Ascending aorta (tissue), 2 donors: ENCODE data around the gene ZNF585A. TPM values are rescaled to one million over a fixed set of nuclear protein-coding genes. Genes with fewer than 3 reads are reported as not detected.

ENCODE experiments used
- DNase-seq, 2 donors: peaks; one replicate each; pipeline ENCODE4 v3.0.0-alpha.2; 2019; ENCODE audit warnings: low spot score in 2 of 2
- H3K27ac ChIP-seq, 2 donors: fragments of 200-600 bp; sonication (generic); one replicate each; pipeline ENCODE4 v1.5.1; 2016 to 2017; ENCODE audit warnings: mild to moderate bottlenecking in 1 of 2
- H3K27me3 ChIP-seq: fragments of 200-600 bp; sonication (generic); one replicate; pipeline ENCODE4 v1.5.1; 2017
- H3K36me3 ChIP-seq, 2 donors: fragments of 200-600 bp; sonication (generic); one replicate each; pipeline ENCODE4 v1.5.1; 2016
- H3K4me1 ChIP-seq, 2 donors: fragments of 200-600 bp; sonication (generic); one replicate each; pipeline ENCODE4 v1.5.1; 2016 to 2017; ENCODE audit warnings: mild to moderate bottlenecking in 1 of 2
- H3K4me3 ChIP-seq, 2 donors: fragments of 200-600 bp; sonication (generic); one replicate each; pipeline ENCODE4 v1.5.1; 2016 to 2017; ENCODE audit warnings: mild to moderate bottlenecking in 1 of 2
- H3K9me3 ChIP-seq, 2 donors: fragments of 200-600 bp; sonication (generic); one replicate each; pipeline ENCODE4 v1.5.1; 2016
- CTCF ChIP-seq, 3 experiments: fragments of 200-600 bp in 2 of 3; fragments of 450-650 bp in 1 of 3; sonication (generic) in 2 of 3; IDR thresholded peaks; one replicate each; pipeline ENCODE4 v1.5.1; 2016 to 2019; ENCODE audit warnings: antibody characterized with exemption in 3 of 3, mild to moderate bottlenecking in 1 of 3, moderate library complexity in 1 of 3
- intact Hi-C: fragments of 100-400 bp; cut with DNase I; formaldehyde crosslinking; loops from one replicate; pipeline ENCODE4 v1.15.1; 2023
- total RNA-seq: library from RNA; depleted of rRNA; stranded (reverse); fragments of >200 nt; gene quantifications from one replicate; pipeline ENCODE4 v1.1.0, GENCODE V29; 2016

Gene ZNF585A
- 8.4 TPM for total RNA-seq

GRCh38 chr19:37172368-37173366 is at the start of gene ZNF585A:
TSS of gene ZNF585A (minus strand) at chr19:37172695. CDS start at chr19:37169910, 2,785 bp downstream.
- DNase-seq = peak; percentile 85 to 97
- Histone ChIP-seq H3K36me3 (peaks cover 23 to 26% of the 10 kb centered on the region in 2 donors), H3K27ac (peak within 1 kb of the TSS; percentile 62 to 68), H3K4me3 (peak within 1 kb of the TSS; percentile 59 to 65), H3K27me3 (no peaks in the 10 kb centered on the region), H3K9me3 (peaks cover 11 to 40% of the 10 kb centered on the region in 2 donors), H3K4me1 (no peaks in the 10 kb centered on the region)
- peak in 1 of 3 experiments; percentile 35 for TF ChIP-seq CTCF (IDR thresholded peaks at IDR 0.05)
- intact Hi-C loops = loop anchor here (1.0 to 10.0 kb wide), 5 partner anchors 38 to 648 kb away; partner anchors contain the start of genes ZNF260, ZNF420, ZNF570 and ZNF585B

GRCh38 chr19:37221136-37221535 is 48.6 kb upstream of the ZNF585A start:
- Histone ChIP-seq H3K27me3 (no peaks in the 10 kb centered on the region), H3K27ac (no peak overlapping the region), H3K36me3 (peaks cover 34 to 45% of the 10 kb centered on the region in 2 donors), H3K4me3 (no peak overlapping the region), H3K9me3 (peaks cover 0 to 47% of the 10 kb centered on the region in 2 donors), H3K4me1 (peaks cover 0 to 4% of the 10 kb centered on the region in 2 donors)
- intact Hi-C loops = no loop called here
- no peak for TF ChIP-seq CTCF (IDR thresholded peaks at IDR 0.05)
- no peak for DNase-seq

GRCh38 chr19:37220383-37220782 is 47.9 kb upstream of the ZNF585A start:
- intact Hi-C loops = no loop called here
- H3K27ac ChIP-seq = no peak overlapping the region

GRCh38 chr19:37218592-37218935 is 46.1 kb upstream of the ZNF585A start:
- intact Hi-C loops = loop anchor here (5.0 to 10.0 kb wide), 5 partner anchors 96 to 446 kb away; partner anchors contain the start of genes ZNF569, ZNF570, ZNF790 and ZNF850
- H3K36me3 ChIP-seq = peaks cover 14 to 26% of the 10 kb centered on the region in 2 donors
- H3K27me3 ChIP-seq = no peaks in the 10 kb centered on the region
- peaks cover 0 to 24% of the 10 kb centered on the region in 2 donors for H3K9me3 ChIP-seq
- peaks cover 0 to 4% of the 10 kb centered on the region in 2 donors for H3K4me1 ChIP-seq
- TF ChIP-seq CTCF (IDR thresholded peaks at IDR 0.05) = no peak
- peak overlapping the region; percentile 75 to 80 for H3K27ac ChIP-seq
- H3K4me3 ChIP-seq = peak overlapping the region; percentile 60 to 73
- no peak for DNase-seq

More at GRCh38 chr19:37220383-37220782, 47.9 kb upstream of the ZNF585A start:
- Histone ChIP-seq H3K27me3 (no peaks in the 10 kb centered on the region), H3K4me1 (peaks cover 0 to 4% of the 10 kb centered on the region in 2 donors), H3K9me3 (peaks cover 0 to 42% of the 10 kb centered on the region in 2 donors), H3K36me3 (peaks cover 27 to 37% of the 10 kb centered on the region in 2 donors), H3K4me3 (no peak overlapping the region)
- DNase-seq = no peak
- TF ChIP-seq CTCF (IDR thresholded peaks at IDR 0.05) = no peak

GRCh38 chr19:37217775-37218591 is 45.5 kb upstream of the ZNF585A start, which contains the start of gene ZNF383:
TSS of gene ZNF383 (plus strand) at chr19:37218214. CDS start at chr19:37230454, 12,240 bp downstream.
- H3K9me3 ChIP-seq = peaks cover 0 to 20% of the 10 kb centered on the region in 2 donors
- intact Hi-C loops = loop anchor here (5.0 to 10.0 kb wide), 5 partner anchors 97 to 446 kb away; partner anchors contain the start of genes ZNF569, ZNF570, ZNF790 and ZNF850

More at GRCh38 chr19:37217775-37218591, 45.5 kb upstream of the ZNF585A start, which contains the start of gene ZNF383:
- DNase-seq = peak; percentile 47 to 91
- Histone ChIP-seq H3K27me3 (no peaks in the 10 kb centered on the region), H3K27ac (peak within 1 kb of the TSS; percentile 75 to 80), H3K4me1 (peaks cover 0 to 4% of the 10 kb centered on the region in 2 donors), H3K36me3 (peaks cover 9 to 26% of the 10 kb centered on the region in 2 donors), H3K4me3 (peak within 1 kb of the TSS; percentile 60 to 73)
- TF ChIP-seq CTCF (IDR thresholded peaks at IDR 0.05) = no peak
